Prostate gland (tissue), 2 donors: ENCODE results near the gene PRDM1. TPM values are rescaled to one million over a fixed set of nuclear protein-coding genes. Genes with fewer than 3 reads are reported as not detected.
A peak's percentile ranks its signal among the peaks of the same experiment; 100 is the strongest.

Experiments used
- DNase-seq: peaks from one replicate; pipeline ENCODE4 v3.0.0-alpha.2; 2019; ENCODE audit warnings: low spot score
- H3K27ac ChIP-seq, 2 donors: fragments of 200-600 bp; sonication (generic); 2 replicates each; pipeline ENCODE4 v1.5.1; 2017 to 2019
- H3K27me3 ChIP-seq: fragments of 200-600 bp; sonication (generic); replicated peaks from 2 replicates; pipeline ENCODE4 v1.5.1; 2019; ENCODE audit not compliant: insufficient read depth
- H3K36me3 ChIP-seq, 2 donors: fragments of 200-600 bp; sonication (generic); 1 replicate in 1 of 2; 2 replicates in 1 of 2; pipeline versions ENCODE4 v1.5.1 to v1.8.1; 2017 to 2019
- H3K4me1 ChIP-seq: fragments of 200-600 bp; sonication (generic); replicated peaks from 2 replicates; pipeline ENCODE4 v1.5.1; 2019
- H3K4me3 ChIP-seq, 2 donors: fragments of 200-600 bp; sonication (generic); 2 replicates each; pipeline ENCODE4 v1.5.1; 2017 to 2019
- H3K9me3 ChIP-seq: fragments of 200-600 bp; sonication (generic); 2 replicates; pipeline ENCODE4 v1.5.1; 2017
- POLR2A ChIP-seq: fragments of 450-650 bp; IDR thresholded peaks from one replicate; pipeline ENCODE4 v1.6.1; 2016; ENCODE audit warnings: antibody characterized with exemption, mild to moderate bottlenecking
- POLR2AphosphoS5 ChIP-seq: sonication (generic); formaldehyde crosslinking; IDR thresholded peaks from one replicate; pipeline ENCODE4 v1.6.1; 2017; ENCODE audit warnings: antibody characterized with exemption
- WGBS: methylation state at CpG from one replicate; pipeline ENCODE4 v1.1.5; 2018; 5-methylcytosine and 5-hydroxymethylcytosine counted together
- intact Hi-C: fragments of 100-400 bp; cut with DNase I; formaldehyde crosslinking; loops from one replicate; pipeline ENCODE4 v1.14.2; 2022
- total RNA-seq, 2 donors: library from RNA; depleted of rRNA; stranded (reverse); fragments of >200 nt; gene quantifications; one replicate each; pipeline ENCODE4 v1.1.0, GENCODE V29; 2016
- TF ChIP-seq, protein P1 (sequence below), 4 experiments: fragments of 200-600 bp in 2 of 4; fragments of 450-650 bp in 2 of 4; sonication (generic) in 2 of 4; IDR thresholded peaks; 1 replicate in 3 of 4; 2 replicates in 1 of 4; pipeline ENCODE4 v1.5.1; 2016 to 2019; ENCODE audit warnings: antibody characterized with exemption in 4 of 4, mild to moderate bottlenecking in 2 of 4, moderate library complexity in 2 of 4

The PRDM1 gene
- total RNA-seq, 2 donors from 2014 or later, result 3.5 TPM

DNA sequence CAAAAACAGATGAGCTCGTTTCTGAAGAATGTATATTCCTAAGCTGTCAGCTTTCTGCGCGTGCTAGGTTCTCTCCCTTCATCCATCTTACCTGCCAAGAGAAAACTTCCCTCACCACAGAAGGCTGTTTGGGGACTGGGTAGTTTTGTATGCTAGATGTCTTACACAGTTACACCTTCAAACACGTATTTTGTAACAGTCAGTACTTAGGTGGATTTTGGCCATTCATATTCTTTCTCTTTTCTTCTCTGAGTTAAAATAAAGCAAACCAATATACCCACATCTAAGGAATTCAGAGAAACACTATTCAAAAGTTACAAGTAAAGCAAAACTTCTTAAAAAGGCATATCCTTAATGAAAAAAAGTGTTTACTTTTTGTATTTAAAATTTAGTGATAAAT lies 35.6 kb upstream of the PRDM1 start:
- Histone ChIP-seq H3K36me3 (no peaks in the 10 kb centered on the region), H3K27me3 (no peaks in the 10 kb centered on the region), H3K27ac (no peak overlapping the region), H3K9me3 (no peaks in the 10 kb centered on the region), H3K4me1 (no peaks in the 10 kb centered on the region), H3K4me3 (no peak overlapping the region)
- no peak for TF ChIP-seq POLR2AphosphoS5
- TF ChIP-seq, protein P1, sequence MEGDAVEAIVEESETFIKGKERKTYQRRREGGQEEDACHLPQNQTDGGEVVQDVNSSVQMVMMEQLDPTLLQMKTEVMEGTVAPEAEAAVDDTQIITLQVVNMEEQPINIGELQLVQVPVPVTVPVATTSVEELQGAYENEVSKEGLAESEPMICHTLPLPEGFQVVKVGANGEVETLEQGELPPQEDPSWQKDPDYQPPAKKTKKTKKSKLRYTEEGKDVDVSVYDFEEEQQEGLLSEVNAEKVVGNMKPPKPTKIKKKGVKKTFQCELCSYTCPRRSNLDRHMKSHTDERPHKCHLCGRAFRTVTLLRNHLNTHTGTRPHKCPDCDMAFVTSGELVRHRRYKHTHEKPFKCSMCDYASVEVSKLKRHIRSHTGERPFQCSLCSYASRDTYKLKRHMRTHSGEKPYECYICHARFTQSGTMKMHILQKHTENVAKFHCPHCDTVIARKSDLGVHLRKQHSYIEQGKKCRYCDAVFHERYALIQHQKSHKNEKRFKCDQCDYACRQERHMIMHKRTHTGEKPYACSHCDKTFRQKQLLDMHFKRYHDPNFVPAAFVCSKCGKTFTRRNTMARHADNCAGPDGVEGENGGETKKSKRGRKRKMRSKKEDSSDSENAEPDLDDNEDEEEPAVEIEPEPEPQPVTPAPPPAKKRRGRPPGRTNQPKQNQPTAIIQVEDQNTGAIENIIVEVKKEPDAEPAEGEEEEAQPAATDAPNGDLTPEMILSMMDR (IDR thresholded peaks at IDR 0.05), result no peak
- no peak for TF ChIP-seq POLR2A
- DNase-seq, result no peak
- 86% methylated on average over 4 of the region's 4 CpGs for WGBS
- intact Hi-C loops, result no loop called here

GRCh38 chr6:106051226-106051625 lies 34.9 kb upstream of the PRDM1 start:
- Histone ChIP-seq H3K9me3 (no peaks in the 10 kb centered on the region), H3K36me3 (no peaks in the 10 kb centered on the region), H3K4me3 (no peak overlapping the region), H3K4me1 (no peaks in the 10 kb centered on the region), H3K27ac (no peak overlapping the region), H3K27me3 (no peaks in the 10 kb centered on the region)
- 78% methylated on average over 3 of the region's 3 CpGs for WGBS
- intact Hi-C loops, result no loop called here
- no peak for DNase-seq
- no peak for TF ChIP-seq POLR2A
- TF ChIP-seq, protein P1 (IDR thresholded peaks at IDR 0.05), result no peak

DNA sequence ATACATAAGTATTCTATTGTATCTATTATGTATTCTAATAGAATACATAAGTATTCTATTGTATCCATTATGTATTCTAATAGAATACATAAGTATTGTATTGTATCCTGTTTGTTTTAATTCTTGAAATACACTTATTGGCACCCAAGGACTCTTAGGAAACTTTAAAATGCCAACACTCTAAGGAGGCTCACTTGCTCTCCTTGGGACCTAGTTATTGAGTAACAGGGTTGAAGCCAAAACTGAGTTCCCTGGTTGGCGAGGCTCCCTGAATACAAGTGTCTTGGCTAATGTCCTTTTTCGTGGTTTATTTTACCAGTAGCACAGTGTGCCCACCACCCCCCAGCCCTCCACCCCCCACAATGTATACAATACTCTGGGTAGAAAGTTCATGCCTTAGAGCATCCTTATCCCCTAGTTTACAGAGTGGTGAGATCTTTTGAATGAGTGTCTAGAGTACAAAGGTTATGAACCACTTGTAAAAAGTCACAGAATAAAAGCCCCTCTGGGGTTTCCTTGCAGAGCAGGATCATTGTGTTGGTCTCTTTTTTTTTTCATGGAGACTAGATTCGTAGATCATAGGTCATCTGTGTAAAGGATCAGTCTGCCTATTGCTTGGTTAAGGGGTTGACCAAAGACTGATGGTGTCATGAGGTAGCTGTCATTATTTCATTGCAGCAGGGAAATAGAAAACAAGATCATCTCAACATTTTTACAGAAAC lies 32.5 kb upstream of the PRDM1 start:
- 60% methylated on average over 3 of the region's 3 CpGs for WGBS
- Histone ChIP-seq H3K27me3 (no peaks in the 10 kb centered on the region), H3K36me3 (no peaks in the 10 kb centered on the region), H3K4me3 (no peak overlapping the region), H3K9me3 (no peaks in the 10 kb centered on the region), H3K27ac (no peak overlapping the region), H3K4me1 (no peaks in the 10 kb centered on the region)
- TF ChIP-seq POLR2AphosphoS5 (no peak), POLR2A (no peak)
- TF ChIP-seq, protein P1 (IDR thresholded peaks at IDR 0.05), result no peak
- DNase-seq, result no peak
- intact Hi-C loops, result no loop called here

- Histone ChIP-seq H3K36me3 (no peaks in the 10 kb centered on the region), H3K9me3 (no peaks in the 10 kb centered on the region), H3K27me3 (no peaks in the 10 kb centered on the region), H3K27ac (peak overlapping the region in 1 of 2 donors; percentile 62), H3K4me3 (no peak overlapping the region), H3K4me1 (no peaks in the 10 kb centered on the region)
- no peak for TF ChIP-seq POLR2A
- peak; percentile 66 for TF ChIP-seq POLR2AphosphoS5
- TF ChIP-seq, protein P1 (IDR thresholded peaks at IDR 0.05), result no peak
- DNase-seq, result peak; percentile 4
- 57% methylated on average over 4 of the region's 4 CpGs for WGBS
- intact Hi-C loops, result no loop called here
These were observed 30.6 kb upstream of the PRDM1 start for GRCh38 chr6:106055489-106055888.

DNA sequence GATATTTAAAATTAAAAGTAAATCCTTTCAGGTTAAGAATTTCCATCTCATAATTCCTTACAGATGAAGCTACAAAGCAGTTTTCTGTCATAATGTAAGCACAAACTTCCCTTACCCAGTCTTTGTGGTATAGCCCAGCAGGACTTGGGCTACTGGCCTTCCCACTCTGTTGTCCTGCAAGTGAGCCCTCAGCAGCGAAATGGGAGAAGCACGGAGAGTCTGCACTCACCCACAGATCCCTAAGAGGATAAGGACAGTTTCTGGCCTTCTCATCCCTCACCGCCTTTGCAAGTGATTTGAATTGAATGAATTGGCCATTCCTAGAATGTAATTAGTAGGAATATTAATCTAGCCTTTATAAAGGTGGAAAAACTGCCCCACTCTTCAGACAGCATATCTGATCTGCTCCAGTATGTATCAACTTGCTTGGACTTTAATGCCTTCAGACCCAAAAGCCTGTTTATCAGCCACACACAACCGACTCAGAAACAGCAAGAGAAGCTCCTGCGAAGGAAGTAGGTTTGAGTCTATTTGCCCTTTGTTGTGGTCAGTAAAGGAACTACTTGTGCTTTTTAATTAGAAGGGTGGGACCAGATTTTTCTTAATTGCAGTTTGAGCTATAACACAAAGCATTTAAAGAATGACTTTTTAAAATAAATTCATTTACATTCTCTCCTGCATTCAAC lies 29.9 kb upstream of the PRDM1 start:
- Histone ChIP-seq H3K27me3 (no peaks in the 10 kb centered on the region), H3K9me3 (no peaks in the 10 kb centered on the region), H3K4me1 (no peaks in the 10 kb centered on the region), H3K27ac (peak overlapping the region; percentile 12 to 62), H3K36me3 (no peaks in the 10 kb centered on the region), H3K4me3 (no peak overlapping the region)
- DNase-seq, result no peak
- intact Hi-C loops, result no loop called here
- 59% methylated on average over 5 of the region's 5 CpGs for WGBS
- TF ChIP-seq POLR2AphosphoS5 (no peak), POLR2A (no peak)
- TF ChIP-seq, protein P1 (IDR thresholded peaks at IDR 0.05), result no peak
